DOHH2 (cell line): Measurements from ENCODE around the gene SART3.

Source experiments
- H3F3A ChIP-seq: fragments of 200-600 bp; sonication (generic), shearing (Covaris generic); 2 replicates; pipeline ENCODE4 v1.6.0; 2016; ENCODE audit warnings: antibody characterized with exemption, mild to moderate bottlenecking; ENCODE audit not compliant: control insufficient read depth, insufficient read depth
- H3K27ac ChIP-seq: fragments of 200-600 bp; sonication (generic); 2 replicates; pipeline ENCODE4 v1.5.1; 2014; ENCODE audit warnings: low read depth, mild to moderate bottlenecking, low read length, moderate library complexity
- H3K27me3 ChIP-seq: fragments of 200-600 bp; sonication (generic); 2 replicates; pipeline ENCODE4 v1.6.1; 2014; ENCODE audit warnings: mild to moderate bottlenecking, low read length, mixed read lengths; ENCODE audit not compliant: control insufficient read depth
- H3K36me3 ChIP-seq: fragments of 200-600 bp; sonication (generic); 2 replicates; pipeline ENCODE4 v1.6.1; 2014; ENCODE audit warnings: mild to moderate bottlenecking, low read length, moderate library complexity, mixed read lengths; ENCODE audit not compliant: control insufficient read depth
- H3K4me1 ChIP-seq: fragments of 200-600 bp; sonication (generic); 2 replicates; pipeline ENCODE4 v1.6.1; 2014; ENCODE audit warnings: mild to moderate bottlenecking, low read length, mixed read lengths; ENCODE audit not compliant: control insufficient read depth
- H3K4me2 ChIP-seq: fragments of 200-600 bp; sonication (generic); 2 replicates; pipeline ENCODE4 v1.6.0; 2014; ENCODE audit warnings: mild to moderate bottlenecking, low read length, moderate library complexity
- H3K4me3 ChIP-seq: fragments of 200-600 bp; sonication (generic); 2 replicates; pipeline ENCODE4 v1.5.1; 2014; ENCODE audit warnings: mild to moderate bottlenecking, low read length, mixed read lengths
- H3K79me2 ChIP-seq: fragments of 200-600 bp; sonication (generic); 2 replicates; pipeline ENCODE4 v1.6.1; 2014; ENCODE audit warnings: mild to moderate bottlenecking, low read length, mixed read lengths; ENCODE audit not compliant: control insufficient read depth
- H3K9me2 ChIP-seq: fragments of 200-600 bp; sonication (generic); replicated peaks from 2 replicates; pipeline ENCODE4 v1.6.1; 2014; ENCODE audit warnings: mild to moderate bottlenecking, low read length, mixed read lengths; ENCODE audit not compliant: control insufficient read depth
- H3K9me3 ChIP-seq: fragments of 200-600 bp; sonication (generic); 2 replicates; pipeline ENCODE4 v1.6.1; 2014; ENCODE audit warnings: antibody characterized with exemption, low read length, mixed read lengths; ENCODE audit not compliant: control insufficient read depth, insufficient read depth
- H4K20me1 ChIP-seq: fragments of 200-600 bp; sonication (generic); 2 replicates; pipeline ENCODE4 v1.6.0; 2014; ENCODE audit warnings: low read depth, mild to moderate bottlenecking, antibody characterized with exemption, low read length, moderate library complexity; ENCODE audit not compliant: control insufficient read depth, insufficient read depth
- CTCF ChIP-seq: fragments of 200-600 bp; sonication (generic); IDR thresholded peaks from one replicate; pipeline ENCODE4 v1.5.1; 2014; ENCODE audit warnings: antibody characterized with exemption, mild to moderate bottlenecking, low read depth, low read length; ENCODE audit not compliant: poor library complexity, severe bottlenecking
- EZH2phosphoT487 ChIP-seq: fragments of 200-600 bp; sonication (generic); IDR thresholded peaks from 2 replicates; pipeline ENCODE4 v1.6.1; 2017; ENCODE audit warnings: borderline replicate concordance, mild to moderate bottlenecking, antibody characterized with exemption, low read length, moderate library complexity, mixed read lengths

SART3 gene

GRCh38 chr12:108514468-108514972, 46.5 kb downstream of the SART3 start:
- Histone ChIP-seq H3F3A (0 out of 2 replicates have a peak, but pooled peaks cover 9% of the 10 kb centered on the region), H3K27me3 (no peaks in the 10 kb centered on the region), H3K27ac (no peak overlapping the region), H3K9me2 (no peaks in the 10 kb centered on the region), H3K9me3 (no peaks in the 10 kb centered on the region), H3K36me3 (peaks cover 32% of the 10 kb centered on the region), H3K4me1 (peaks cover 47% of the 10 kb centered on the region), H3K4me3 (peak overlapping the region; percentile 92), H3K4me2 (peak overlapping the region; percentile 59), H4K20me1 (peaks cover 4% of the 10 kb centered on the region; the same call in 1 of the 2 replicates), H3K79me2 (peaks cover 26% of the 10 kb centered on the region)
- TF ChIP-seq CTCF, result no peak
- TF ChIP-seq EZH2phosphoT487, result no peak

GRCh38 chr12:108511633-108512540, 49.1 kb downstream of the SART3 start:
- H4K20me1 ChIP-seq, result no peaks in the 10 kb centered on the region
- H3K36me3 ChIP-seq, result peaks cover 5% of the 10 kb centered on the region
- H3K27ac ChIP-seq, result peak overlapping the region; percentile 57
- 0 out of 2 replicates have a peak, but pooled peaks cover 9% of the 10 kb centered on the region for H3F3A ChIP-seq
- peak overlapping the region; percentile 69 for H3K4me3 ChIP-seq
- H3K4me2 ChIP-seq, result peak overlapping the region; percentile 74
- no peaks in the 10 kb centered on the region for H3K27me3 ChIP-seq
- no peak for TF ChIP-seq EZH2phosphoT487
- TF ChIP-seq CTCF, result peak; percentile 85
- H3K79me2 ChIP-seq, result peaks cover 16% of the 10 kb centered on the region
- no peaks in the 10 kb centered on the region for H3K9me2 ChIP-seq
- H3K4me1 ChIP-seq, result peaks cover 62% of the 10 kb centered on the region
- H3K9me3 ChIP-seq, result no peaks in the 10 kb centered on the region

GRCh38 chr12:108510836-108511235, 50.1 kb downstream of the SART3 start:
- H3K4me2 ChIP-seq, result peak overlapping the region; percentile 74

More at GRCh38 chr12:108510836-108511235, 50.1 kb downstream of the SART3 start:
- H3K4me3 ChIP-seq, result peak overlapping the region; percentile 69
- H3K36me3 ChIP-seq, result no peaks in the 10 kb centered on the region
- 0 out of 2 replicates have a peak, but pooled peaks cover 6% of the 10 kb centered on the region for H3F3A ChIP-seq
- TF ChIP-seq CTCF, result no peak
- no peak for TF ChIP-seq EZH2phosphoT487
- peak overlapping the region; percentile 57 for H3K27ac ChIP-seq
- peaks cover 6% of the 10 kb centered on the region for H3K79me2 ChIP-seq
- H3K4me1 ChIP-seq, result peaks cover 51% of the 10 kb centered on the region
- no peaks in the 10 kb centered on the region for H3K9me2 ChIP-seq
- no peaks in the 10 kb centered on the region for H3K9me3 ChIP-seq
- no peaks in the 10 kb centered on the region for H4K20me1 ChIP-seq
- H3K27me3 ChIP-seq, result no peaks in the 10 kb centered on the region
